NCI-H2196 (cell line): ENCODE data around the gene SART1.
"Not testable (repeated sequence)": the region's sequence is repeated elsewhere in the genome, so short reads cannot be mapped to it uniquely, and the experiment has no call there.

Source experiments
- DNase-seq: peaks from one replicate; lab custom pipeline; 2025; ENCODE audit not compliant: unreplicated experiment; lab: John Stamatoyannopoulos, UW

The SART1 gene

DNA sequence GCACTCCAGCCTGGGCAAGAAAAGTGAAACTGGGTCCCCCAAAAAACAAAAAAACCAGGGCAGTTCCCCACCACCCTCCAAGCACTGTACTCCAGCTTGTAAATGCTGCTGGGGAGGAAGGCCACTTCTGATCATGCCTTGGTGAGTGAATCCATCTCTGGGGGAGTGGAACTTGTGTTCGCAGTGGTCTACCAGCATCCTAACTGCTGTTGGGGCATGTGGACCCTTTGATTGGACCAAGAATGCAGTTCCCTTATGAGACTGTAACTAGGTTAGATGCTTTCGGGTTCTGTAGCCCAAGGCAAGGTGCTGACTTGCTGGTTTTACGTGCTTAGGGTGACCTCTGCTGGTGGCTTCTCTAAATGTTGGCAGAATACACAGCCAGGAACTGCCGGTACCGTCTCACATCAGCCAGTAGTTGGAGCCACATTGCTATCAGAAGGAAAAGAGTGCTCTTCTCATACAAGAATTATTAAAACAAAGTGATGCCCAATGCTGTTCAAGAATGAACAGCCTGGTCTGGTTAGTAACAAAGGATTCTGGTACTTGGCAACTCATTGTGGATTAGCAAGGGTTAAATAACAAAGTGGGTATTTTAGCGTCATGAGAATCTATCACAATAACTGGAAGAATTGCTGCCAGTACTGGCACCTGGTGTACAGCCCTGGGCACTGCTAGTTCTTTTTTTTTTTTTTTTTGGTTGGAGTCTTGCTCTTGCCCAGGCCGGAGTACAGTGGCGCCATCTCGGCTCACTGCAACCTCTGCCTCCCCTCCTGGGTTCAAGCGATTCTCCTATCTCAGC is 27.5 kb downstream of the SART1 start:
- peak; percentile 88 for DNase-seq

GRCh38 chr11:65992056-65992455 is 30.5 kb downstream of the SART1 start:
- DNase-seq: no peak

- DNase-seq: no peak
Observed at GRCh38 chr11:65997286-65997685, 35.8 kb downstream of the SART1 start.

DNA sequence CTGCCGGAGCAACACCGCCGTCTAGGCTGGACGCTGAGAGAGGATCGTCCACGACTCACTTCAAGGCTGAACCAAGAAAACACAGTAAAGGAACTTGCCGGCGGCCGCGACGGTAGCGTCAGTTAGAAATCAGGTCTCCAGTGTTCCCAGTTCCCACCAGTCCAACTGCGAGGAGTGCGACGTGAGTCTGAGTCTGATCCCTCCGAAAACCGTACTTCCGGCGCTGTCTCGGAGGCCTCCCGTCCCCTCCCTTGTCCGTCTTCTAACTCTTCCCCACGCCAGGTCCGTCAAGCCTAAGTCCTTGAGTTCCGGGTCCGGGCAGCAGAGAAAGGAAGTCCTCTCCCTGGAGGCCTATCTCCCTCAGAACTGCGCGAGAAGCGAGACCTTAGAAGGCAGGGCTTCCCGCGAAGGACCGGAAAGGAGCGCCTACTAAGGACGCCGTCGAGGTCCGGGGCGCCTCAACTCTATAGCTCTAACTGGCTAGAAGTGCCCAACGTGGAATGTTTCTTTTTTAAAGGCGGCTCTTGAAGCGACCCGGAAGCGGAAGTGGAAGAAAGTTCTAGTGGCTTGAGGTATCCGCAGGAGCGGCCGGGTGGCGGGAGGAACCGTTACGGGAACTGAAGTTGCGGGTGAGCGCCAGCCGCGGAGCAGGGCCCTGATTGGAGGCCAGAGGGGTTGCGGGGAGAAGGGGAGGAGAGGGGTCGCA is 40.6 kb downstream of the SART1 start, which contains the start of the genes BANF1 and EIF1AD:
BANF1 (plus strand) TSS at position 562 of the 706 bp plus-strand sequence. CDS start 748 bp downstream, outside the sequence.
EIF1AD (minus strand) TSS at position 216 of the 706 bp plus-strand sequence. CDS start 1,768 bp downstream, outside the sequence.
- DNase-seq: peak; percentile 98

DNA sequence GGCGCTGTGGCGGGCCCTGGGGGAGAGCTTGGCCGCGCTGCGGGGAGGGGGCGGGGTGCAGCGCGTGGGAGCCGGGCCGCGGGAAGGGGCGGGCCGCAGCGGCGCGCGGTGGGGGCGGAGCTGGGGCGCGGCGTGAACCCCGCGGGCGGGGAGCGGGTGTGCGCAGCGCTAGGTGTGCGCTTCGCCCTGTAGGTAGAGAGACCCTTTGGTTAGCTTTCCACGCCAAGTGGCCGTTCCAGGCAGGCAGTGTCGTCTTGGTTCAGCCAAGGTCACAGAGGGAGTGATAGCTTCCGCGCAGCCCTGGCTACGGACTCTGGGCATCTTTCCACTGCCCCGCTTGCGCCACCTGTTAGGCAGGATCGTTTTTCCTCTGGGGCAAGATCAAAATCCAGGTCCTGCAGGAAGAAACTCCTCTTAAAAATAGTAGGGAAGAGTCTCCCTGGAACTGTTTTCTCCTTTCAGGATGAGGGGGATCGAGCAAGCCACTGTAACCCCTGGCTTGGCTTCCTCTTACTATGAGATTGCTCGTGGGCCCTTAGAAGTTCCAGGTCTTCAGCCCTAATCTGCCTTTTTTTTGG is 41.2 kb downstream of the SART1 start:
- DNase-seq: peak; percentile 53

GRCh38 chr11:66003291-66003690 is 41.8 kb downstream of the SART1 start:
- DNase-seq: peak; percentile 7

- no peak for DNase-seq
Observed at GRCh38 chr11:66004186-66004585, 42.7 kb downstream of the SART1 start.

DNA sequence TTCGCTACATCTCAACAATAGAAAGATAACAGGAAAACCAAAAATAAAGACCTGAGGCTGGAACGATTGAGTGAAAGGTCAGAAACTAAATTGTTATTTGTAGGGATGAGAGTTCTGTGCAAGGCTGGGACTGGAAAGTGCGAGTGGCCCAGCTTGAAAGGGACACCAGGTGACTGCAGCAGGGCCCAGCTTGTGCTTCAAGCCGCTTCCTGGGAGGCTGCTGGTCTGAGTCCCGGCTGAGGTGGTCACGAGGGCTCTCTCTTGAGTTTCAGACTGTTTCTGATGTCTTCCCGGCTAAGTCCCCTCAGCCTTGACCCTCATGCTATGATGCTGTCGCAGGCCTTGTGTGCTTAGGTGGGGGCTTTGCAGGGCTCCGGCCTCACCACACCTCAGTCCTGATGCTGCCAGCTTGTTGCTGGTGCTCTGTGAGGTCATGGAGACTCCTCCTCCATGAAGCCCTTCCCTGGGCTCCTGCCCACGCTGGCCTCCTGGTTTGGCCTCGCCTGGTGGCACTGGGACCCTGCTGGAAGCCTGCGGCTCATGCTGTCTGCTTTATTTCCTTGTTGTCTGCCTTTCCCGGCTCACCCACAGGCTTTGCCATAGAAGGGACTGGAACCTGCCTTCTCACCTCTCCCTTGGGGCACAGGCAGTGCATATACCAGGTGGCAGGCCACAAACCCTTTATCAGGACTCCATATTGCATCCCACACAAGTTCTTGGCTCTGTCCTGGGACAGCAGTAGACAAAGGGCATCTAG is 44.8 kb downstream of the SART1 start:
- DNase-seq: no peak

DNA sequence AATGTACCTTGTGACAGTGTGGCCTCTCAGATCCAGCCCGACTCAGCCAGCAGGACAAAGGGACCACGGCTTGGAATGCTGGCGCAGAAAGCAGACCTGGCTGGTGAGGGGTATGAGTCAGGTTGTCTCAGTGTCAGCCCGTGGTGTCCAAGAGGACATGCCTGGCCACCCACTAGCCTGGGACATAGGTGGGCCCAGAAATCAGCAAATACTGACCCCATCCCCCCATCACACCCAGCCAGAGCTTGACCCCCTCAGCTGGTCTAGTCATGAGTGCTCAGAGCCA is 45.3 kb downstream of the SART1 start:
- no peak for DNase-seq

GRCh38 chr11:66007201-66007634 is 45.7 kb downstream of the SART1 start:
- no peak for DNase-seq

DNA sequence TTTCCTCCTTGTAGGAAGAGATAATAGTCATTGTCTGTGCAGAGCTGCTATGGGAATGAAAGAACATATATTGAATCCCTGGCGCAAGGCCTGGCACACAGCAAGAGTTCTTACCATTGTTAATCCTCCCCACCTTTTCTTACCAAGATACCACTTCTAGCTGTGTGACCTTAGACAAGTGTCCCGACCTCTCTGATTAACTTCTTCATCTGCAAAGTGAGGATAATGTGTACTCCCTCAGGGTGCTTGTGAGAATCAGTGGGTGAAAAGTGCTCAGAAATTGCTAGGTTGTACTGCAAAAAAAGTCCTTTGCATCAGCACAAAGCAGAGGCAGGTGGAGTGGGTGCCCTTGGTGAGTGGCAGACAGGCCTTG is 46.5 kb downstream of the SART1 start:
- no peak for DNase-seq

GRCh38 chr11:66008468-66009101 is 47.1 kb downstream of the SART1 start:
- no peak for DNase-seq

DNA sequence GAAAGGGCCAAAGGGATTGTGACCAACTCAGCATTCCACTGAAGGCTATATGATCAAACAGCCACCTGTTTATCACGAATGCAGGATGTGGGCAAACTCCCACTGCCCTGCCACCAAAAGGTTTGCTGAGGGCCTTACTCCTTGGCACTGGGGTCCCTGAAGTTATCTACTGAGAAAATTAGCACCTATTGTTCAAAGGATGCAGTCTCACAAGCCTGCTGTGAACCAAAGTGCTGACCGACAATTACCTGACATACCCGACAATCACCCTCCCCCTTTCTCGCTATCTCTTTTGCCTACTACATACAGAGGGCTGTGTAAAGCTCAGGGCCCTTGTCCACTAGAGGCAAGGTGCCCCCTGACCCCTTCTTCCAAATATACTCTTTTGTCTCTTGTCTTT is 48.5 kb downstream of the SART1 start:
- DNase-seq: not testable (repeated sequence)

DNA sequence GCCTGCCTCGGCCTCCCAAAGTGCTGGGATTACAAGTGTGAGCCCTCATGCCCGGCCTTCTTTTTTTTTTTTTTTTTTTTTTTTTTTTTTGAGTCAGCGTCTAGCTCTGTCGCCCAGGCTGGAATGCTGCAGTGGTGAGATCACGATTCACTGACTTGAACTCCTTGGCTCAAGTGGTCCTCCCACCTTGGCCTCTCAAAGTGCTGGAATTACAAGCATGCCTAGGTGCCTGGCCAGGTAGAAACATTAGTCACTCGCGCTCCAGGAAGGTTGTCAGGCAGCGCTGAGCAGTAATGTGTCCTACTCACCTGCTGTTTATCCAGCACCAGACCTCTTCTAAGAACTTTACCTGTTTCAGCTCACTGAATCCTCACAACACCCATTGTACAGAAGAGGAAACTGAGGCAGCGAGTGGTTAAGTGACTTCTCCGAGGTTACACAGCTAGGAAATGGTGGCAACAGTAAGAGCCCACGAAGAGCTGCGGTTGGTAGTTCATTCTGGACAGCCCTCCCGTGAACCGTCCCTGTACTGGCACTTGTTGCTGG is 49.8 kb downstream of the SART1 start:
- no peak for DNase-seq

GRCh38 chr11:66011785-66012303 is 50.3 kb downstream of the SART1 start, which contains the start of gene CST6:
Gene CST6 (plus strand): TSS chr11:66012008. CDS start chr11:66012045, 37 bp downstream.
- DNase-seq: no peak

- no peak for DNase-seq
Observed at GRCh38 chr11:66012371-66012945, 50.9 kb downstream of the SART1 start.

GRCh38 chr11:66012946-66013761 is 51.6 kb downstream of the SART1 start:
- DNase-seq: no peak

- no peak for DNase-seq
Observed at GRCh38 chr11:66013762-66014100, 52.2 kb downstream of the SART1 start.

GRCh38 chr11:66014804-66015453 is 53.4 kb downstream of the SART1 start:
- no peak for DNase-seq
